ENCODE data around the gene PPP3R2. TPM values are rescaled to one million over a fixed set of nuclear protein-coding genes. Genes with fewer than 3 reads are reported as not detected.

Gene PPP3R2
- total and polyA plus RNA-seq, 2 donors (not counting 3 experiments of a cell fraction or from before 2014, with no cell fraction given): not detected

GRCh38 chr9:101626295-101626694, 31.5 kb upstream of the PPP3R2 start:
- no peak overlapping the region for H2AFZ ChIP-seq (ENCODE audit: low read depth, low read length)
- no peaks in the 10 kb centered on the region for H3K9me3 ChIP-seq (replicated peaks; ENCODE audit: control insufficient read depth, insufficient read depth, low read length)
- no peaks in the 10 kb centered on the region for H4K20me1 ChIP-seq (replicated peaks; ENCODE audit: control insufficient read depth, extremely low read depth, insufficient read depth, low read length)
- no peak for DNase-seq (ENCODE audit: low read depth, low spot score)
- dilution Hi-C loops (cut with MboI; ENCODE audit: extremely low pct_ligation_motif_present, low sequenced_read_pairs): no loop called here
- intact Hi-C loops (cut with micrococcal nuclease): no loop called here
- no peak overlapping the region for H3K9ac ChIP-seq (replicated peaks; ENCODE audit: extremely low read depth, insufficient read depth, low read length)
- POLR2A ChIA-PET: no interaction called here
- H3K27me3 ChIP-seq (ENCODE audit: control insufficient read depth in 2 of 2, insufficient read depth in 2 of 2, low read length in 2 of 2): no peaks in the 10 kb centered on the region
- no peak for FAIRE-seq
- H3K79me2 ChIP-seq (ENCODE audit: control insufficient read depth, insufficient read depth, low read length): no peaks in the 10 kb centered on the region
- no peak overlapping the region for H3K27ac ChIP-seq (ENCODE audit: insufficient read depth, low read depth, low read length)
- CTCF ChIA-PET: interaction anchor here (0.7 kb wide), 1 partner anchor 46 kb away, joined by 3 read pairs; no protein-coding TSS in a partner anchor
- H3K4me3 ChIP-seq (replicated peaks in 1 of 3; ENCODE audit: insufficient read depth in 1 of 3, low read depth in 1 of 3, low read length in 3 of 3): no peak overlapping the region
- H3K9me1 ChIP-seq (replicated peaks; ENCODE audit: control insufficient read depth, extremely low read depth, insufficient read depth, low read length): no peaks in the 10 kb centered on the region
- no peaks in the 10 kb centered on the region for H3K4me1 ChIP-seq (ENCODE audit: control insufficient read depth, extremely low read depth, insufficient read depth, low read length)
- H3K4me2 ChIP-seq (ENCODE audit: insufficient read depth, low read length): no peak overlapping the region
- no TSS peak for BruUV-seq (replicated peaks)
- TF ChIP-seq POLR2AphosphoS5 (IDR thresholded peaks at IDR 0.05; ENCODE audit: insufficient read depth, low read depth, low read length): no peak
- TF ChIP-seq FOS (IDR thresholded peaks at IDR 0.05; ENCODE audit: borderline replicate concordance, insufficient read depth, low read length): no peak
- TF ChIP-seq MAX (IDR thresholded peaks at IDR 0.05; ENCODE audit: insufficient read depth, insufficient read length): no peak
- TF ChIP-seq JUN (IDR thresholded peaks at IDR 0.05; ENCODE audit: borderline replicate concordance, insufficient read depth, insufficient read length, low read depth): no peak
- no peak for TF ChIP-seq GATA2 (IDR thresholded peaks at IDR 0.05; ENCODE audit: insufficient read depth, insufficient read length, low read depth, low read length)
- no peak for TF ChIP-seq CTCF (IDR thresholded peaks at IDR 0.05; ENCODE audit: extremely low read depth in 1 of 2, insufficient read depth in 1 of 2, low read depth in 1 of 2, low read length in 2 of 2)
- TF ChIP-seq POLR2A (IDR thresholded peaks at IDR 0.05; ENCODE audit: low read depth, low read length): no peak
- no peak for TF ChIP-seq MYC (IDR thresholded peaks at IDR 0.05; ENCODE audit: low read depth, low read length)
- no peak for TF ChIP-seq EZH2 (IDR thresholded peaks at IDR 0.05; ENCODE audit: borderline replicate concordance, low read depth, low read length, severe bottlenecking)
- no peaks in the 10 kb centered on the region for H3K36me3 ChIP-seq (ENCODE audit: control insufficient read depth in 2 of 2, extremely low read depth in 1 of 2, insufficient read depth in 2 of 2, low read length in 2 of 2)
